Transverse colon (tissue), 4 donors: ENCODE results near the gene FERMT3.

Source experiments
- POLR2AphosphoS5 ChIP-seq, 3 donors: sonication (generic); formaldehyde crosslinking; IDR thresholded peaks; one replicate each; pipeline ENCODE4 v1.6.1; 2016; ENCODE audit warnings: antibody characterized with exemption in 3 of 3
- TF ChIP-seq, protein P1 (sequence below), 5 experiments: fragments of 200-600 bp in 3 of 5; fragments of 450-650 bp in 2 of 5; sonication (generic) in 3 of 5; IDR thresholded peaks; 1 replicate in 2 of 5; 2 replicates in 3 of 5; pipeline ENCODE4 v1.5.1; 2016 to 2017; ENCODE audit warnings: antibody characterized with exemption in 5 of 5, inconsistent platforms in 3 of 5, mild to moderate bottlenecking in 2 of 5, moderate library complexity in 1 of 5

DNA sequence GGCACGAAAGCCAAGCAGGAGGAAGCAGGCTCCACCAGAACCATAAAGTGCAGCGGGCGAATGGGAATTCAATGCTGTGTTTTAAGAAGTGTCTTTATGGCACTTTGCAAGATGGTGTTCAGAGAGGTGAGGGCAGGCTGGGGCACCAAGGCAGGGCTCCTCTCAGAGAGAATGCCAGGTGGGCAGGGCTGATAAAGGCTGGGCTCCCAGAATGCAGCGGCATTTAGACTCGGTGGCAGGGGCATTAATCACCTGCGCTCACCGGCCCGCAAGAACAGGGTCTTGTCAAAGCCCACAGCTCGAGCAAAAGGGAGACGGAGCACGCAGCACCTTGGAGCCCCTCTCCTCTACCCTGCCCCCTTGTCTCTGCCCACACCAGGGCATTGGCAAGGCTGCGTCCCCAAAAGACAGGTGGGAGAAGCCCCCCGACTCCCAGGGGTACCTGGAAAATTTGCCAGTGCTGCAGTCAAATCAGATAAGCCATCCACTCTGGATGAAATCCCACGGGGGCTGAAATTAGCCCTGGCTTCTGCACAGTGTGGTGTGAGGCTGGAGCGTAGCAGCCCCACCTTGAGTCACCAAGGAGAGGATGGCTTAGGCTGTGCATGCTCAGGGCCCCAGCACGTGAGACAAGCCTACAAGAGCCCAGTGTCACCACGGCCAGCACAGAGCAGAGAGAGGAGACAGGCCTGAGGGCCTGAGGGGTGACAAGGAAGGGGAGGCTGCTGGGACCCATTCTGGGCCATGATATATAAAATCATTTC, 48.7 kb upstream of the FERMT3 start:
- TF ChIP-seq POLR2AphosphoS5 (IDR thresholded peaks at IDR 0.05) = no peak
- TF ChIP-seq, protein P1, sequence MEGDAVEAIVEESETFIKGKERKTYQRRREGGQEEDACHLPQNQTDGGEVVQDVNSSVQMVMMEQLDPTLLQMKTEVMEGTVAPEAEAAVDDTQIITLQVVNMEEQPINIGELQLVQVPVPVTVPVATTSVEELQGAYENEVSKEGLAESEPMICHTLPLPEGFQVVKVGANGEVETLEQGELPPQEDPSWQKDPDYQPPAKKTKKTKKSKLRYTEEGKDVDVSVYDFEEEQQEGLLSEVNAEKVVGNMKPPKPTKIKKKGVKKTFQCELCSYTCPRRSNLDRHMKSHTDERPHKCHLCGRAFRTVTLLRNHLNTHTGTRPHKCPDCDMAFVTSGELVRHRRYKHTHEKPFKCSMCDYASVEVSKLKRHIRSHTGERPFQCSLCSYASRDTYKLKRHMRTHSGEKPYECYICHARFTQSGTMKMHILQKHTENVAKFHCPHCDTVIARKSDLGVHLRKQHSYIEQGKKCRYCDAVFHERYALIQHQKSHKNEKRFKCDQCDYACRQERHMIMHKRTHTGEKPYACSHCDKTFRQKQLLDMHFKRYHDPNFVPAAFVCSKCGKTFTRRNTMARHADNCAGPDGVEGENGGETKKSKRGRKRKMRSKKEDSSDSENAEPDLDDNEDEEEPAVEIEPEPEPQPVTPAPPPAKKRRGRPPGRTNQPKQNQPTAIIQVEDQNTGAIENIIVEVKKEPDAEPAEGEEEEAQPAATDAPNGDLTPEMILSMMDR (IDR thresholded peaks at IDR 0.05) = no peak
